KOPT-K1 (cell line): ENCODE measurements around the gene CSTA.

Experiments used
- H3K27ac ChIP-seq: fragments of 200-600 bp; sonication (generic); 2 replicates; pipeline ENCODE4 v1.5.1; 2016; ENCODE audit warnings: antibody characterized with exemption, mild to moderate bottlenecking, low read depth, low read length; ENCODE audit not compliant: poor library complexity, severe bottlenecking
- H3K36me3 ChIP-seq: fragments of 200-600 bp; sonication (generic); 2 replicates; pipeline ENCODE4 v1.5.1; 2017; ENCODE audit warnings: antibody characterized with exemption, mild to moderate bottlenecking, low read length, moderate library complexity; ENCODE audit not compliant: insufficient read depth
- H3K9me3 ChIP-seq: fragments of 200-600 bp; sonication (generic); 2 replicates; pipeline ENCODE4 v1.5.1; 2017; ENCODE audit warnings: antibody characterized with exemption, low read length, mild to moderate bottlenecking; ENCODE audit not compliant: insufficient read depth, poor library complexity, severe bottlenecking

CSTA gene

GRCh38 chr3:122383771-122384697, 59.0 kb downstream of the CSTA start, which contains the start of gene FAM162A:
TSS of gene FAM162A (plus strand) at chr3:122384182. CDS start at chr3:122384266, 84 bp downstream.
- Histone ChIP-seq H3K27ac (peak within 1 kb of the TSS; percentile 70), H3K36me3 (peaks cover 31% of the 10 kb centered on the region)

DNA sequence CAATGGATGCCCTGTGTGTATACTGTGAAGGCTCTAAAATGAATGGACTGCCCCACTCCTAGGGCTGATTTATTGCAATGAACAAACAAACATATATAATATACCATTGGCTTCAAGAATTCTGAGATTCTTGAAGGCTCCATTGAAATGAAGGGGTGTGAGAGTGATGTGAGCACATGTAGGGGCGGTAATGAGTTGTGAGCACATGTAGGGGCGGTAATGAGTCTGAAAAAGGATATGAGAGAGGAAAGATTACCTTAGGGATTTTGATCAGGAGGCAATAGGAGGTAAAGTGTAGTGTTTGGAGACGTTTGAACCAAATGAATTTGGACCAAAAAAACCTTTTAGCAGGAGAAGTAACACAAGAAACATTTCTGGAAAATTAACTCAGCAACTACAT, 62.7 kb downstream of the CSTA start:
- no peaks in the 10 kb centered on the region for H3K9me3 ChIP-seq
- H3K27ac ChIP-seq, result no peak overlapping the region
- peaks cover 39% of the 10 kb centered on the region for H3K36me3 ChIP-seq

More at GRCh38 chr3:122383771-122384697, 59.0 kb downstream of the CSTA start, which contains the start of gene FAM162A:
- no peaks in the 10 kb centered on the region for H3K9me3 ChIP-seq

DNA sequence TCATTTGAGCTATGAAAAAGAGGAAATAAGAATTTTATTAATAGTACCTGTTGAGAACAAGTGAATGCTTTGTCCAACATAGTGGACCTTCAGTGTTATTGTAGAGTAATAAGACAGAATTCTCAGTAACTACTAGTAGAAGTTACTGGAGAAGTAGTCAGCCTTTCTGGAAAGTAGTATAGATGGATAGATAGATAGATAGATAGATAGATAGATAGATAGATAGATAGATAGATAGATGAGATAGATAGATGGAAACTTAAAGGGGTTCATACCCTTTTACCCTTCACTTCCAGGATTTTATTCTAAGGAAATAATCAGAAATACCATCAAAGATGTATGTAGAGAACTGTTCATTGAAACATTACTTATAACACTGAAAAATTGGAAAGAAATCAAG, 64.1 kb downstream of the CSTA start:
- peaks cover 51% of the 10 kb centered on the region for H3K36me3 ChIP-seq
- no peaks in the 10 kb centered on the region for H3K9me3 ChIP-seq
- no peak overlapping the region for H3K27ac ChIP-seq

DNA sequence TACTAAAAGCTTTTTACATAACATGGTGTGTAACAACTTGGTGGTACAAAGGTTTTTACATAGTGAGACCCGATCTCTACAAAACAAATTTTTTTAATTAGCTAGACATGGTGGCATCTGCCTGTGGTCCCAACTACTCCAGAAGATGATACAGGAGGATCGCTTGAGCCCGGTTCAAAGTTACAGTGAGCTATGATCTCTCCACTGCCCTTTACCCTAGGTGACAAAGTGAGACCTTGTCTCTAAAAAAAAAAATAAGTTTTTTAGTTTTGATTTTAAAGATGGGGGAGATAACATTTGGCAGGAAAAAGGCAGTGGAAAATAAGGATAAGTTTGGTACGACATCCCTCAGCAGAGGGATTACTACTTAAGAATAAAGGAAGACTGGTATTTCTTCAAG, 64.8 kb downstream of the CSTA start:
- H3K36me3 ChIP-seq, result peaks cover 54% of the 10 kb centered on the region
- H3K27ac ChIP-seq, result no peak overlapping the region
- no peaks in the 10 kb centered on the region for H3K9me3 ChIP-seq

- no peaks in the 10 kb centered on the region for H3K9me3 ChIP-seq
- H3K36me3 ChIP-seq, result peaks cover 53% of the 10 kb centered on the region
- H3K27ac ChIP-seq, result no peak overlapping the region
Observed at GRCh38 chr3:122390665-122391064, 65.6 kb downstream of the CSTA start.
